Tibial artery (tissue), 4 donors: ENCODE measurements around the gene UPF2.

Experiments used
- DNase-seq, 2 donors: peaks; one replicate each; pipeline ENCODE4 v3.0.0-alpha.2; 2019
- H3K27ac ChIP-seq, 2 donors: fragments of 200-600 bp; sonication (generic) in 1 of 2; 1 replicate in 1 of 2; 2 replicates in 1 of 2; pipeline ENCODE4 v1.5.1; 2018 to 2019; ENCODE audit warnings: mild to moderate bottlenecking in 1 of 2
- H3K27me3 ChIP-seq, 2 donors: fragments of 200-600 bp; sonication (generic) in 1 of 2; one replicate each; pipeline versions ENCODE4 v1.5.1 to v1.6.0; 2016 to 2019
- H3K36me3 ChIP-seq, 3 donors: fragments of 200-600 bp; sonication (generic) in 2 of 3; one replicate each; pipeline ENCODE4 v1.5.1; 2016 to 2019; ENCODE audit warnings: mild to moderate bottlenecking in 2 of 3
- H3K4me1 ChIP-seq, 4 donors: fragments of 200-600 bp; sonication (generic) in 2 of 4; 1 replicate in 3 of 4; 2 replicates in 1 of 4; pipeline ENCODE4 v1.5.1; 2016 to 2019
- H3K4me3 ChIP-seq, 2 donors: fragments of 200-600 bp; sonication (generic) in 1 of 2; 1 replicate in 1 of 2; 2 replicates in 1 of 2; pipeline ENCODE4 v1.5.1; 2018 to 2019; ENCODE audit warnings: mild to moderate bottlenecking in 2 of 2
- H3K9me3 ChIP-seq, 3 donors: fragments of 200-600 bp; sonication (generic) in 1 of 3; one replicate each; pipeline ENCODE4 v1.5.1; 2016 to 2019
- CTCF ChIP-seq, 2 experiments: fragments of 200-600 bp in 1 of 2; fragments of 450-650 bp in 1 of 2; IDR thresholded peaks; one replicate each; pipeline ENCODE4 v1.5.1; 2017 to 2019; ENCODE audit warnings: antibody characterized with exemption in 2 of 2, mild to moderate bottlenecking in 1 of 2, moderate library complexity in 1 of 2
- intact Hi-C: fragments of 100-400 bp; cut with DNase I; formaldehyde crosslinking; loops from one replicate; pipeline ENCODE4 v1.15.0; 2023; ENCODE audit warnings: low total_unique reads

UPF2 gene

GRCh38 chr10:12041766-12042408, 722 bp downstream of the UPF2 start:
- Histone ChIP-seq H3K27ac (peak overlapping the region; percentile 88 to 93), H3K4me1 (peaks cover 0 to 19% (median 5%) of the 10 kb centered on the region in 4 donors), H3K27me3 (no peaks in the 10 kb centered on the region), H3K9me3 (no peaks in the 10 kb centered on the region), H3K36me3 (no peaks in the 10 kb centered on the region), H3K4me3 (peak overlapping the region; percentile 80 to 98)
- no peak for DNase-seq
- intact Hi-C loops: no loop called here
- no peak for TF ChIP-seq CTCF (IDR thresholded peaks at IDR 0.05)

- intact Hi-C loops: no loop called here
These were observed 6.4 kb downstream of the UPF2 start for GRCh38 chr10:12036073-12036655.

GRCh38 chr10:12031404-12031803, 11.2 kb downstream of the UPF2 start:
- Histone ChIP-seq H3K27ac (no peak overlapping the region), H3K4me3 (no peak overlapping the region), H3K36me3 (peaks cover 40 to 66% (median 46%) of the 10 kb centered on the region in 3 donors), H3K27me3 (no peaks in the 10 kb centered on the region), H3K9me3 (no peaks in the 10 kb centered on the region), H3K4me1 (peaks cover 0 to 5% (median 0%) of the 10 kb centered on the region in 4 donors)
- no peak for TF ChIP-seq CTCF (IDR thresholded peaks at IDR 0.05)
- intact Hi-C loops: no loop called here
- no peak for DNase-seq

More at GRCh38 chr10:12036073-12036655, 6.4 kb downstream of the UPF2 start:
- no peak overlapping the region for H3K4me3 ChIP-seq
- H3K4me1 ChIP-seq: peaks cover 0 to 13% (median 2%) of the 10 kb centered on the region in 4 donors
- no peak for TF ChIP-seq CTCF (IDR thresholded peaks at IDR 0.05)
- H3K36me3 ChIP-seq: peaks cover 21 to 37% (median 23%) of the 10 kb centered on the region in 3 donors
- no peaks in the 10 kb centered on the region for H3K27me3 ChIP-seq
- DNase-seq: no peak
- H3K27ac ChIP-seq: no peak overlapping the region
- no peaks in the 10 kb centered on the region for H3K9me3 ChIP-seq

- no peak for DNase-seq
- TF ChIP-seq CTCF (IDR thresholded peaks at IDR 0.05): no peak
- intact Hi-C loops: no loop called here
- H3K4me1 ChIP-seq: peaks cover 0 to 5% (median 0%) of the 10 kb centered on the region in 4 donors
- H3K27me3 ChIP-seq: no peaks in the 10 kb centered on the region
- no peak overlapping the region for H3K27ac ChIP-seq
- H3K36me3 ChIP-seq: peaks cover 23 to 41% (median 31%) of the 10 kb centered on the region in 3 donors
- no peaks in the 10 kb centered on the region for H3K9me3 ChIP-seq
- no peak overlapping the region for H3K4me3 ChIP-seq
These were observed 15.1 kb downstream of the UPF2 start for GRCh38 chr10:12027539-12027938.

GRCh38 chr10:12025591-12025990, 17.0 kb downstream of the UPF2 start:
- no peak for DNase-seq
- peaks cover 0 to 5% (median 2%) of the 10 kb centered on the region in 4 donors for H3K4me1 ChIP-seq
- H3K4me3 ChIP-seq: no peak overlapping the region
- intact Hi-C loops: no loop called here
- H3K27me3 ChIP-seq: no peaks in the 10 kb centered on the region
- TF ChIP-seq CTCF (IDR thresholded peaks at IDR 0.05): no peak
- H3K36me3 ChIP-seq: peaks cover 16 to 34% (median 24%) of the 10 kb centered on the region in 3 donors
- no peaks in the 10 kb centered on the region for H3K9me3 ChIP-seq
- H3K27ac ChIP-seq: no peak overlapping the region
